Neural progenitor cell (in vitro differentiated cells): ENCODE data around the gene TRIM14. TPM values are rescaled to one million over a fixed set of nuclear protein-coding genes. Genes with fewer than 3 reads are reported as not detected.

Source experiments
- DNase-seq: peaks from one replicate; pipeline ENCODE4 v3.0.0-alpha.2; 2016; ENCODE audit warnings: low spot score
- H2AFZ ChIP-seq: fragments of 200-600 bp; sonication (generic); replicated peaks from 2 replicates; pipeline ENCODE4 v1.6.1; 2016; ENCODE audit warnings: antibody characterized with exemption
- H3F3A ChIP-seq: fragments of 200-600 bp; sonication (generic); 2 replicates; pipeline ENCODE4 v1.6.1; 2016; ENCODE audit warnings: antibody characterized with exemption, low read depth
- H3K27ac ChIP-seq: fragments of 200-600 bp; sonication (generic); 2 replicates; pipeline ENCODE4 v1.5.1; 2016; ENCODE audit warnings: mild to moderate bottlenecking
- H3K27me3 ChIP-seq: fragments of 200-600 bp; sonication (generic); 2 replicates; pipeline ENCODE4 v1.6.1; 2016; ENCODE audit warnings: mild to moderate bottlenecking, moderate library complexity
- H3K36me3 ChIP-seq: fragments of 200-600 bp; sonication (generic); 2 replicates; pipeline ENCODE4 v1.5.1; 2016
- H3K4me1 ChIP-seq: fragments of 200-600 bp; sonication (generic); 2 replicates; pipeline ENCODE4 v1.6.1; 2016; ENCODE audit warnings: mixed run types
- H3K4me2 ChIP-seq: fragments of 200-600 bp; sonication (generic); 2 replicates; pipeline ENCODE4 v1.6.1; 2016
- H3K4me3 ChIP-seq: fragments of 200-600 bp; sonication (generic); 2 replicates; pipeline ENCODE4 v1.5.1; 2016
- H3K79me2 ChIP-seq: fragments of 200-600 bp; sonication (generic); 2 replicates; pipeline ENCODE4 v1.6.1; 2016; ENCODE audit warnings: low read depth
- H3K9ac ChIP-seq: fragments of 200-600 bp; sonication (generic); 2 replicates; pipeline ENCODE4 v1.6.1; 2016
- H3K9me3 ChIP-seq: fragments of 200-600 bp; sonication (generic); 2 replicates; pipeline ENCODE4 v1.5.1; 2016; ENCODE audit warnings: low read depth
- H4K20me1 ChIP-seq: fragments of 200-600 bp; sonication (generic); 2 replicates; pipeline ENCODE4 v1.6.1; 2016; ENCODE audit warnings: low read depth
- H3K27ac Mint-ChIP-seq: 3 replicates; pipeline ENCODE4 v1.8.0; 2021; ENCODE audit warnings: mixed read lengths
- H3K27me3 Mint-ChIP-seq: 2 replicates; pipeline ENCODE4 v1.8.0; 2022; ENCODE audit warnings: low read depth, mild to moderate bottlenecking, inconsistent platforms, moderate library complexity, mixed read lengths; ENCODE audit not compliant: insufficient read depth
- H3K36me3 Mint-ChIP-seq: 3 replicates; pipeline ENCODE4 v1.8.0; 2021; ENCODE audit warnings: mixed read lengths
- H3K4me1 Mint-ChIP-seq: 3 replicates; pipeline ENCODE4 v1.8.0; 2021; ENCODE audit warnings: mixed read lengths
- H3K4me3 Mint-ChIP-seq: 3 replicates; pipeline ENCODE4 v1.8.0; 2021; ENCODE audit warnings: mild to moderate bottlenecking, moderate library complexity, mixed read lengths
- H3K9me3 Mint-ChIP-seq: 3 replicates; pipeline ENCODE4 v1.8.0; 2020; ENCODE audit warnings: mixed read lengths
- CTCF ChIP-seq: fragments of 200-600 bp; sonication (generic); IDR thresholded peaks from 2 replicates; pipeline ENCODE4 v1.5.1; 2017; ENCODE audit warnings: antibody characterized with exemption, mild to moderate bottlenecking
- EZH2 ChIP-seq: fragments of 200-600 bp; sonication (generic); IDR thresholded peaks from 2 replicates; pipeline ENCODE4 v1.6.1; 2017; ENCODE audit warnings: antibody characterized with exemption, mild to moderate bottlenecking, moderate library complexity
- EZH2phosphoT487 ChIP-seq: fragments of 200-600 bp; sonication (generic); IDR thresholded peaks from 2 replicates; pipeline ENCODE4 v1.6.1; 2017; ENCODE audit warnings: antibody characterized with exemption
- total RNA-seq: library from RNA; depleted of rRNA; stranded (reverse); fragments of >200 nt; gene quantifications from 2 replicates; pipeline ENCODE4 v1.2.3, GENCODE V29; 2015; ENCODE audit warnings: low replicate concordance

The TRIM14 gene
- total RNA-seq, 1 donor from 2014 or later, result 0.17 TPM

- Histone ChIP-seq H3F3A (no peaks in the 10 kb centered on the region), H3K4me2 (no peak overlapping the region), H3K79me2 (no peaks in the 10 kb centered on the region), H2AFZ (no peak overlapping the region), H3K27me3 (no peaks in the 10 kb centered on the region), H3K36me3 (no peaks in the 10 kb centered on the region), H3K9me3 (no peaks in the 10 kb centered on the region), H4K20me1 (no peaks in the 10 kb centered on the region), H3K27ac (no peak overlapping the region), H3K9ac (no peak overlapping the region), H3K4me3 (no peak overlapping the region), H3K4me1 (no peaks in the 10 kb centered on the region)
- DNase-seq, result no peak
- H3K9me3 Mint-ChIP-seq, result peaks cover 2% of the 10 kb centered on the region
- H3K36me3 Mint-ChIP-seq, result no peaks in the 10 kb centered on the region
- TF ChIP-seq EZH2phosphoT487 (no peak), EZH2 (no peak), CTCF (no peak)
- no peak overlapping the region for H3K27ac Mint-ChIP-seq
- peaks cover 6% of the 10 kb centered on the region for H3K27me3 Mint-ChIP-seq
- no peak overlapping the region for H3K4me3 Mint-ChIP-seq
- peaks cover 10% of the 10 kb centered on the region for H3K4me1 Mint-ChIP-seq
Observed at GRCh38 chr9:98162613-98163012, 43.6 kb upstream of the TRIM14 start.

- TF ChIP-seq EZH2phosphoT487 (no peak), EZH2 (no peak), CTCF (no peak)
- no peaks in the 10 kb centered on the region for H3K79me2 ChIP-seq
- Mint-ChIP-seq H3K9me3 (peaks cover 2% of the 10 kb centered on the region), H3K27ac (no peak overlapping the region), H3K27me3 (peaks cover 9% of the 10 kb centered on the region), H3K4me3 (no peak overlapping the region), H3K4me1 (peaks cover 7% of the 10 kb centered on the region), H3K36me3 (no peaks in the 10 kb centered on the region)
- H3K27me3 ChIP-seq, result no peaks in the 10 kb centered on the region
- no peak overlapping the region for H2AFZ ChIP-seq
- no peaks in the 10 kb centered on the region for H4K20me1 ChIP-seq
- no peak overlapping the region for H3K9ac ChIP-seq
- DNase-seq, result no peak
- H3K27ac ChIP-seq, result no peak overlapping the region
- H3K36me3 ChIP-seq, result no peaks in the 10 kb centered on the region
- H3F3A ChIP-seq, result no peaks in the 10 kb centered on the region
- H3K4me3 ChIP-seq, result no peak overlapping the region
- H3K4me2 ChIP-seq, result no peak overlapping the region
- no peaks in the 10 kb centered on the region for H3K9me3 ChIP-seq
- no peaks in the 10 kb centered on the region for H3K4me1 ChIP-seq
Observed at GRCh38 chr9:98161851-98162250, 42.8 kb upstream of the TRIM14 start.

- Histone ChIP-seq H3K79me2 (no peaks in the 10 kb centered on the region), H3K4me1 (no peaks in the 10 kb centered on the region), H3F3A (no peaks in the 10 kb centered on the region), H3K4me3 (no peak overlapping the region), H3K36me3 (no peaks in the 10 kb centered on the region), H3K9ac (no peak overlapping the region), H3K27ac (no peak overlapping the region), H3K27me3 (no peaks in the 10 kb centered on the region), H3K4me2 (no peak overlapping the region), H3K9me3 (no peaks in the 10 kb centered on the region), H2AFZ (no peak overlapping the region), H4K20me1 (no peaks in the 10 kb centered on the region)
- H3K27me3 Mint-ChIP-seq, result peaks cover 9% of the 10 kb centered on the region
- TF ChIP-seq EZH2phosphoT487 (no peak), EZH2 (no peak), CTCF (no peak)
- H3K4me1 Mint-ChIP-seq, result peaks cover 5% of the 10 kb centered on the region
- H3K9me3 Mint-ChIP-seq, result no peaks in the 10 kb centered on the region
- no peak overlapping the region for H3K27ac Mint-ChIP-seq
- H3K36me3 Mint-ChIP-seq, result no peaks in the 10 kb centered on the region
- no peak for DNase-seq
- H3K4me3 Mint-ChIP-seq, result no peak overlapping the region
Observed at GRCh38 chr9:98159790-98160189, 40.8 kb upstream of the TRIM14 start.

- peaks cover 9% of the 10 kb centered on the region for H3K27me3 Mint-ChIP-seq
- TF ChIP-seq EZH2 (no peak), CTCF (no peak), EZH2phosphoT487 (no peak)
- Histone ChIP-seq H3K4me1 (no peaks in the 10 kb centered on the region), H2AFZ (no peak overlapping the region), H3F3A (no peaks in the 10 kb centered on the region), H3K27ac (no peak overlapping the region), H3K9ac (no peak overlapping the region), H3K79me2 (no peaks in the 10 kb centered on the region), H3K4me2 (no peak overlapping the region), H3K4me3 (no peak overlapping the region), H3K36me3 (no peaks in the 10 kb centered on the region), H3K27me3 (no peaks in the 10 kb centered on the region), H4K20me1 (no peaks in the 10 kb centered on the region), H3K9me3 (no peaks in the 10 kb centered on the region)
- no peak for DNase-seq
- no peak overlapping the region for H3K4me3 Mint-ChIP-seq
- peaks cover 5% of the 10 kb centered on the region for H3K4me1 Mint-ChIP-seq
- no peaks in the 10 kb centered on the region for H3K9me3 Mint-ChIP-seq
- peak overlapping the region; percentile 33 for H3K27ac Mint-ChIP-seq
- no peaks in the 10 kb centered on the region for H3K36me3 Mint-ChIP-seq
Observed at GRCh38 chr9:98159301-98159700, 40.3 kb upstream of the TRIM14 start.
